ENCODE results near the gene AP4M1.
A peak's percentile ranks its signal among the peaks of the same experiment; 100 is the strongest.
"Not testable (repeated sequence)": the region's sequence is repeated elsewhere in the genome, so short reads cannot be mapped to it uniquely, and the experiment has no call there.

Gene AP4M1

DNA sequence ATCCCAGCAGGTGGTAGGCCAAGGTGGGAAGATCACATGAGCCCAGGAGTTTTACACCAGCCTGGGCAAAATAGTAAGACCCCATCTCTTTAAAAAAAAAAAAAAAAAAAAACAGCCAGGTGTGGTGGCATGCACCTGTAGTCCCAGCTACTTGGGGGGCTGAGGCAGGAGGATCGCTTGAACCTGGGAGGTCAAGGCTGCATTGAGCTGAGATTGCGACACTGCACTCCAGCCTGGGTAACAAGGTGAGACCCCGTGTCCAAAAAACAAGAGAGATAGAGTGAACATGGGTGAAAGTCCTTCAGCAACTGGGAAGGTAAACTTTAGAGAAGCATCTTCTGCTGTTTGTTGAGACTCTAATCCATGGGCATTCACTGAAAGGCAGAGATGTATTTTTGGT is 41.0 kb downstream of the AP4M1 start:
- Histone ChIP-seq H3K27me3 (no peaks in the 10 kb centered on the region), H3K36me3 (no peaks in the 10 kb centered on the region), H3K4me3 (ENCODE audit: low read depth, low read length) (no peak overlapping the region), H3K9me3 (no peaks in the 10 kb centered on the region), H3K4me1 (no peaks in the 10 kb centered on the region)
- TF ChIP-seq, protein P1, sequence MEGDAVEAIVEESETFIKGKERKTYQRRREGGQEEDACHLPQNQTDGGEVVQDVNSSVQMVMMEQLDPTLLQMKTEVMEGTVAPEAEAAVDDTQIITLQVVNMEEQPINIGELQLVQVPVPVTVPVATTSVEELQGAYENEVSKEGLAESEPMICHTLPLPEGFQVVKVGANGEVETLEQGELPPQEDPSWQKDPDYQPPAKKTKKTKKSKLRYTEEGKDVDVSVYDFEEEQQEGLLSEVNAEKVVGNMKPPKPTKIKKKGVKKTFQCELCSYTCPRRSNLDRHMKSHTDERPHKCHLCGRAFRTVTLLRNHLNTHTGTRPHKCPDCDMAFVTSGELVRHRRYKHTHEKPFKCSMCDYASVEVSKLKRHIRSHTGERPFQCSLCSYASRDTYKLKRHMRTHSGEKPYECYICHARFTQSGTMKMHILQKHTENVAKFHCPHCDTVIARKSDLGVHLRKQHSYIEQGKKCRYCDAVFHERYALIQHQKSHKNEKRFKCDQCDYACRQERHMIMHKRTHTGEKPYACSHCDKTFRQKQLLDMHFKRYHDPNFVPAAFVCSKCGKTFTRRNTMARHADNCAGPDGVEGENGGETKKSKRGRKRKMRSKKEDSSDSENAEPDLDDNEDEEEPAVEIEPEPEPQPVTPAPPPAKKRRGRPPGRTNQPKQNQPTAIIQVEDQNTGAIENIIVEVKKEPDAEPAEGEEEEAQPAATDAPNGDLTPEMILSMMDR (IDR thresholded peaks at IDR 0.05; ENCODE audit: low read depth, low read length) = no peak
- DNase-seq = no peak

DNA sequence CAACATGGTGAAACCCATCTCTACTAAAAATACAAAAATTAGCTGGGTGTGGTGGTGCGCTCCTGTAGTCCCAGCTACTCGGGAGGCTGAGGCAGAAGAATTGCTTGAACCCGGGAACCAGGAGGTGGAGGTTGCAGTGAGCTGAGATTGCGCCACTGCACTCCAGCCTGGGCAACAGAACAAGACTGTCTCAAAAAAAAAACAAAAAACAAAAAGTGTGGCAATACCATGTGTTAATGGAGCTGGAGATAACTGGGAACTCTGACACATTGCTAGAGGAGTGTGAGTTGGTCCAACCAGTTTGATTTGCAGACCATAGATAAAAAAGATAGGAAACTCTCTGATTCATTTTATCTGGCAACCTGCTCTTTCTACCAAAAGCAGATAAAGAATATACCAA is 44.9 kb downstream of the AP4M1 start:
- H3K36me3 ChIP-seq; DNase-seq; H3K4me1 ChIP-seq; H3K27me3 ChIP-seq; H3K9me3 ChIP-seq; H3K4me3 ChIP-seq (ENCODE audit: low read depth, low read length): not testable (repeated sequence)

DNA sequence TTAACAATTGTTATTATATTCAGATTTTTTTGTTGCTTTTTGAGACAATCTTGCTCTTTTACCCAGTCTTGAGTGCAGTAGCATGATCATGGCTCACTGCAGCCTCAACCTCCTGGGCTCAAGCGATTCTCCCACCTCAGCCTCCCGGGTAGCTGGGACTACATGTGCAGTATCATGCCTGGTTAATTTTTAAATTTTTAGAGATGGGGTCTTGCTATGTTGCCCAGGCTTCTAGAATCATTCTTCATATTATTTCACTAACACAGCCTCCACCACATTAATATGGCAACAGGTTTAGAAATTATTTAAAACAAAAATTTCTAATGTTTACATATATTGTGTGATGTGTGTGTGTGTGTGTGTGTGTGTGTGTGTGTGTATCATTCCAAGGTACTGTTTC is 45.8 kb downstream of the AP4M1 start:
- H3K36me3 ChIP-seq = no peaks in the 10 kb centered on the region; the same call in 1 of the 2 replicates
- TF ChIP-seq, protein P1 (IDR thresholded peaks at IDR 0.05; ENCODE audit: low read depth, low read length) = no peak

DNA sequence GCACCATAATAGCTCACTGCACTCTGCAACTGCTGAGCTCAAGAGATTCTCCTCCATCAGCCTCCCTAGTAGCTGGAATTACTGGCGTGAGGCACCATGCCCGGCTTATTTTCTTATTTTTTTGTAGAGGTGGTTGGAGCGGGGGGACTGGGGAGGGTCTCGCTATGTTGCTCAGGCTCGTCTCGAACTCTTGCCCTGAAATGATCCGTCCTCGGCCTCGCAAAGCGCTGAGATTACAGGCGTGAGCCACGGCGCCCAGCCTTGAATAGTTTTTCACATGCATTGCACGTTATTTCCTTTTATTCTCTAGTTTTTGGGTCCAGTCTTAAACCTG is 46.7 kb downstream of the AP4M1 start:
- H3K4me1 ChIP-seq = peaks cover 4% of the 10 kb centered on the region
- H3K27me3 ChIP-seq = no peaks in the 10 kb centered on the region
- no peaks in the 10 kb centered on the region for H3K9me3 ChIP-seq
- TF ChIP-seq, protein P1 (IDR thresholded peaks at IDR 0.05; ENCODE audit: low read depth, low read length) = no peak
- H3K36me3 ChIP-seq = no peaks in the 10 kb centered on the region; the same call in 1 of the 2 replicates
- H3K4me3 ChIP-seq (ENCODE audit: low read depth, low read length) = peak overlapping the region; percentile 98
- no peak for DNase-seq

More for the DNA sequence above, 45.8 kb downstream of the AP4M1 start:
- Histone ChIP-seq H3K4me3 (ENCODE audit: low read depth, low read length) (no peak overlapping the region), H3K9me3 (no peaks in the 10 kb centered on the region), H3K27me3 (no peaks in the 10 kb centered on the region), H3K4me1 (no peaks in the 10 kb centered on the region)
- DNase-seq = no peak

DNA sequence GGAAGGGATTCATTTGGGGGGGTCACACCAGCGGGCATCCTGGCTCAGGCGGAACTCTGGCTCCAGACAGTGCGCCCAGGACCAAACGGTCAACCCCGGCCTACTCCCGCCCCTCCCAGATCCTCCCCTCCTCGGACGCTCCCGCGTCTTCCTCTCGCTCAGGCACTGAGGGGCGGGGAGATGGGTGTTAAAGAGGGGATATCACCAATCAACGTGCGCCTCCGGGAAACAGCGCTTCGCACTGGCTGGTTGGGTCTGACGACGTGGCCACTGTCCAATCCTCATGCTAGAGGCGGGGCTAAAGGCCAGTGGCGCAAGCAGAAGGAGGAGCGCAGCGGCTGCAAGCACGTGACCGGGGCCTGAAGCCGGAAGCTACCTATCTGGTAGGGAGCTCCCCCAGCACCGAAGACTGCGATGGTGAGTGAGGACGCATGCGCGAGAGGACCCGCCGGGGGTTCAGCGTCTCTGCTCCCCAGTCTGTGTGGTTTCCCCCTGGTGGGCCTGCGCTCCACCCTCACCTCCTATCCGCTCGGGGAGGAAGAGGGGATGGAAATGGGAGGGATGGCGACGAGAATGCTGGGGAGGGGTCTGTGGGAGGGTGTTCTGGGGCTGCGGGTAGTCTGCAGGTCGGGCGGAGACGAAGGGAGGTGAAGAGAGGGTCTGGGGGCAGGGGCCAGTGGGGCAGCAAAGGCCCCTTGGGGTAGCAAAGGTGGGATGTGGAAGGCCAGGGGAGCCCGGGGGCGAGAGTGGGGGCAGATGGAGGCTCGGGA is 47.3 kb downstream of the AP4M1 start, which contains the start of gene LAMTOR4:
Gene LAMTOR4, plus strand, starts transcription at position 360 of the 770 bp plus-strand sequence. Its CDS starts 55 bp downstream, at position 415.
- TF ChIP-seq, protein P1 (IDR thresholded peaks at IDR 0.05; ENCODE audit: low read depth, low read length) = no peak
- Histone ChIP-seq H3K4me3 (ENCODE audit: low read depth, low read length) (peak within 1 kb of the TSS; percentile 98), H3K4me1 (peaks cover 10% of the 10 kb centered on the region), H3K36me3 (peaks cover 2% of the 10 kb centered on the region; the same call in 1 of the 2 replicates), H3K27me3 (no peaks in the 10 kb centered on the region), H3K9me3 (no peaks in the 10 kb centered on the region)
- DNase-seq = peak; percentile 99

DNA sequence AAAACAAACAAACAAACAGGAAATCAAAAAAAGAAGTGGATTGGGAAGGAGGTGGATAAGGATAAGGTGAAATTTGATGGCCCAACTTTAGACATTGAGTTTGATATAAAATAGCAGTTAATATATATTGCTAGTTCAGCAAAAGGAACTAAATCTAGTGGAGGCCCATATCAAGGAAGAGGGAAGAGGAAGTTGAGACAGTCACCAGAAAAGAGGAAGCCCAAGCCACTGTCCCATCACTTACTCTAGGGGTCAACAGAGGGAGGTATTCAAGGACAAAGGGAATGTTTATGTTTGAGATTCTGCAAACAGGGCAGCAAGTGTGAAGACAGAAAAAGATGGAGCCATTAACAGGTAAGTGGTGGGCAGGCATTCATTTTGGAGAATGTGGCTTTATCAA is 51.0 kb downstream of the AP4M1 start:
- no peak for DNase-seq
- Histone ChIP-seq H3K4me1 (peaks cover 20% of the 10 kb centered on the region), H3K27me3 (no peaks in the 10 kb centered on the region), H3K36me3 (peaks cover 26% of the 10 kb centered on the region), H3K9me3 (no peaks in the 10 kb centered on the region), H3K4me3 (ENCODE audit: low read depth, low read length) (no peak overlapping the region)
- TF ChIP-seq, protein P1 (IDR thresholded peaks at IDR 0.05; ENCODE audit: low read depth, low read length) = no peak

Measured in BE2C (cell line).